WTC11 (cell line): Measurements from ENCODE around the gene CLASP1. TPM values are rescaled to one million over a fixed set of nuclear protein-coding genes. Genes with fewer than 3 reads are reported as not detected.

Experiments
- ATAC-seq: fragments of 200-7000 bp; cut with Tn5 transposase; 2 replicates; pipeline ENCODE4 v1.10.0; 2021; ENCODE audit warnings: mild to moderate bottlenecking, moderate library complexity
- CTCF ChIA-PET: fragments of 300-600 bp; sonication (Branson Sonifier 250); formaldehyde crosslinking; loops from one replicate; lab custom pipeline; 2021; ENCODE audit warnings: antibody characterized with exemption; lab: Charles Lee
- POLR2A ChIA-PET: fragments of 350-600 bp; sonication (Branson Sonifier 250); formaldehyde crosslinking; loops from one replicate; lab custom pipeline; 2021; ENCODE audit warnings: antibody characterized with exemption; lab: Charles Lee
- DNase-seq: peaks from one replicate; pipeline ENCODE4 v3.0.0; 2021; ENCODE audit warnings: low spot score
- H3K27ac Mint-ChIP-seq: 2 replicates; pipeline ENCODE4 v1.8.0; 2021; ENCODE audit warnings: mixed read lengths
- H3K27me3 Mint-ChIP-seq: 2 replicates; pipeline ENCODE4 v1.8.0; 2021; ENCODE audit warnings: low read depth, mild to moderate bottlenecking, moderate library complexity, mixed read lengths
- H3K36me3 Mint-ChIP-seq: 2 replicates; pipeline ENCODE4 v1.8.0; 2021; ENCODE audit warnings: mixed read lengths
- H3K4me1 Mint-ChIP-seq: 2 replicates; pipeline ENCODE4 v1.8.0; 2022; ENCODE audit warnings: mixed read lengths
- H3K4me3 Mint-ChIP-seq: 2 replicates; pipeline ENCODE4 v1.8.0; 2021; ENCODE audit warnings: mild to moderate bottlenecking, moderate library complexity, mixed read lengths
- H3K9me3 Mint-ChIP-seq: 2 replicates; pipeline ENCODE4 v1.8.0; 2021; ENCODE audit warnings: mixed read lengths
- ATF1 ChIP-seq: sonication (generic); formaldehyde crosslinking; IDR thresholded peaks from 2 replicates; pipeline ENCODE4 v1.8.1; 2023; ENCODE audit warnings: mild to moderate bottlenecking, moderate library complexity, missing genetic modification reagents
- ATF3 ChIP-seq: sonication (generic); formaldehyde crosslinking; conservative IDR thresholded peaks from 2 replicates; pipeline ENCODE4 v1.8.1; 2022; ENCODE audit warnings: mild to moderate bottlenecking, missing genetic modification reagents
- CDX4 ChIP-seq: fragments of 250-450 bp; sonication (Bioruptor Pico); IDR thresholded peaks from 2 replicates; pipeline ENCODE4 v1.9.0; 2021; ENCODE audit warnings: moderate library complexity, mild to moderate bottlenecking, inconsistent platforms, borderline replicate concordance
- ELF4 ChIP-seq: sonication (generic); formaldehyde crosslinking; IDR thresholded peaks from 2 replicates; pipeline ENCODE4 v1.8.1; 2022; ENCODE audit warnings: low read depth, mild to moderate bottlenecking, moderate library complexity, missing genetic modification reagents
- ERG ChIP-seq: fragments of 250-450 bp; sonication (Bioruptor Pico); IDR thresholded peaks from 2 replicates; pipeline ENCODE4 v1.8.0; 2021; ENCODE audit warnings: mild to moderate bottlenecking
- HMGA2 ChIP-seq: fragments of 250-450 bp; sonication (Bioruptor Pico); IDR thresholded peaks from 2 replicates; pipeline ENCODE4 v1.4.0; 2021; ENCODE audit warnings: mild to moderate bottlenecking, moderate library complexity
- JAZF1 ChIP-seq: fragments of 250-450 bp; sonication (Bioruptor Pico); IDR thresholded peaks from 2 replicates; pipeline ENCODE4 v1.9.0; 2021; ENCODE audit warnings: moderate library complexity, mild to moderate bottlenecking, inconsistent platforms
- JUN ChIP-seq: sonication (generic); formaldehyde crosslinking; IDR thresholded peaks from 2 replicates; pipeline ENCODE4 v1.8.0; 2023; ENCODE audit warnings: mild to moderate bottlenecking, missing genetic modification reagents
- NFYB ChIP-seq: sonication (generic); formaldehyde crosslinking; conservative IDR thresholded peaks from 2 replicates; pipeline ENCODE4 v1.8.0; 2022; ENCODE audit warnings: low read depth, missing genetic modification reagents
- SMAD3 ChIP-seq: sonication (generic); formaldehyde crosslinking; IDR thresholded peaks from 2 replicates; pipeline ENCODE4 v1.8.0; 2022; ENCODE audit warnings: missing genetic modification reagents, mild to moderate bottlenecking, borderline replicate concordance
- TEAD4 ChIP-seq: sonication (generic); formaldehyde crosslinking; IDR thresholded peaks from 2 replicates; pipeline ENCODE4 v1.8.0; 2022; ENCODE audit warnings: mild to moderate bottlenecking, missing genetic modification reagents
- ZBTB43 ChIP-seq: sonication (generic); formaldehyde crosslinking; IDR thresholded peaks from 2 replicates; pipeline ENCODE4 v1.8.1; 2023; ENCODE audit warnings: mild to moderate bottlenecking, missing genetic modification reagents
- total RNA-seq: library from RNA; stranded (reverse); gene quantifications from 3 replicates; pipeline ENCODE4 v1.2.3, GENCODE V29; 2021
- TF ChIP-seq, protein P1 (sequence below): sonication (generic); formaldehyde crosslinking; IDR thresholded peaks from 2 replicates; pipeline ENCODE4 v1.8.1; 2023; ENCODE audit warnings: mild to moderate bottlenecking, missing genetic modification reagents
- TF ChIP-seq, protein P2 (sequence below): fragments of 250-450 bp; sonication (Bioruptor Pico); IDR thresholded peaks from 2 replicates; pipeline ENCODE4 v1.9.0; 2021; ENCODE audit warnings: mild to moderate bottlenecking, borderline replicate concordance
- TF ChIP-seq, protein P3 (sequence below): sonication (generic); formaldehyde crosslinking; IDR thresholded peaks from 2 replicates; pipeline ENCODE4 v1.8.1; 2022; ENCODE audit warnings: missing genetic modification reagents, borderline replicate concordance
- TF ChIP-seq, protein P4 (sequence below): fragments of 250-450 bp; sonication (Bioruptor Pico); conservative IDR thresholded peaks from 2 replicates; pipeline ENCODE4 v1.9.0; 2021; ENCODE audit warnings: mild to moderate bottlenecking

The CLASP1 gene
- total RNA-seq, 1 experiment from 2014 or later = 50.0 TPM

- ChIA-PET CTCF (interaction anchor here (1.0 kb wide), 1 partner anchor 68 kb away, joined by 3 read pairs; no protein-coding TSS in a partner anchor), POLR2A (no interaction called here)
- H3K9me3 Mint-ChIP-seq = no peaks in the 10 kb centered on the region
- peaks cover 35% of the 10 kb centered on the region for H3K27me3 Mint-ChIP-seq
- peaks cover 20% of the 10 kb centered on the region for H3K4me1 Mint-ChIP-seq
- TF ChIP-seq ATF1 (CRISPR knock-in tag) = no peak
- no peak for TF ChIP-seq SMAD3 (CRISPR knock-in tag)
- no peak for TF ChIP-seq ELF4
- TF ChIP-seq HMGA2 = no peak
- TF ChIP-seq CDX4 = no peak
- TF ChIP-seq, protein P1, sequence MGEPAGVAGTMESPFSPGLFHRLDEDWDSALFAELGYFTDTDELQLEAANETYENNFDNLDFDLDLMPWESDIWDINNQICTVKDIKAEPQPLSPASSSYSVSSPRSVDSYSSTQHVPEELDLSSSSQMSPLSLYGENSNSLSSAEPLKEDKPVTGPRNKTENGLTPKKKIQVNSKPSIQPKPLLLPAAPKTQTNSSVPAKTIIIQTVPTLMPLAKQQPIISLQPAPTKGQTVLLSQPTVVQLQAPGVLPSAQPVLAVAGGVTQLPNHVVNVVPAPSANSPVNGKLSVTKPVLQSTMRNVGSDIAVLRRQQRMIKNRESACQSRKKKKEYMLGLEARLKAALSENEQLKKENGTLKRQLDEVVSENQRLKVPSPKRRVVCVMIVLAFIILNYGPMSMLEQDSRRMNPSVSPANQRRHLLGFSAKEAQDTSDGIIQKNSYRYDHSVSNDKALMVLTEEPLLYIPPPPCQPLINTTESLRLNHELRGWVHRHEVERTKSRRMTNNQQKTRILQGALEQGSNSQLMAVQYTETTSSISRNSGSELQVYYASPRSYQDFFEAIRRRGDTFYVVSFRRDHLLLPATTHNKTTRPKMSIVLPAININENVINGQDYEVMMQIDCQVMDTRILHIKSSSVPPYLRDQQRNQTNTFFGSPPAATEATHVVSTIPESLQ (CRISPR knock-in tag) = no peak
- TF ChIP-seq NFYB (CRISPR knock-in tag) = no peak
- TF ChIP-seq, protein P2, sequence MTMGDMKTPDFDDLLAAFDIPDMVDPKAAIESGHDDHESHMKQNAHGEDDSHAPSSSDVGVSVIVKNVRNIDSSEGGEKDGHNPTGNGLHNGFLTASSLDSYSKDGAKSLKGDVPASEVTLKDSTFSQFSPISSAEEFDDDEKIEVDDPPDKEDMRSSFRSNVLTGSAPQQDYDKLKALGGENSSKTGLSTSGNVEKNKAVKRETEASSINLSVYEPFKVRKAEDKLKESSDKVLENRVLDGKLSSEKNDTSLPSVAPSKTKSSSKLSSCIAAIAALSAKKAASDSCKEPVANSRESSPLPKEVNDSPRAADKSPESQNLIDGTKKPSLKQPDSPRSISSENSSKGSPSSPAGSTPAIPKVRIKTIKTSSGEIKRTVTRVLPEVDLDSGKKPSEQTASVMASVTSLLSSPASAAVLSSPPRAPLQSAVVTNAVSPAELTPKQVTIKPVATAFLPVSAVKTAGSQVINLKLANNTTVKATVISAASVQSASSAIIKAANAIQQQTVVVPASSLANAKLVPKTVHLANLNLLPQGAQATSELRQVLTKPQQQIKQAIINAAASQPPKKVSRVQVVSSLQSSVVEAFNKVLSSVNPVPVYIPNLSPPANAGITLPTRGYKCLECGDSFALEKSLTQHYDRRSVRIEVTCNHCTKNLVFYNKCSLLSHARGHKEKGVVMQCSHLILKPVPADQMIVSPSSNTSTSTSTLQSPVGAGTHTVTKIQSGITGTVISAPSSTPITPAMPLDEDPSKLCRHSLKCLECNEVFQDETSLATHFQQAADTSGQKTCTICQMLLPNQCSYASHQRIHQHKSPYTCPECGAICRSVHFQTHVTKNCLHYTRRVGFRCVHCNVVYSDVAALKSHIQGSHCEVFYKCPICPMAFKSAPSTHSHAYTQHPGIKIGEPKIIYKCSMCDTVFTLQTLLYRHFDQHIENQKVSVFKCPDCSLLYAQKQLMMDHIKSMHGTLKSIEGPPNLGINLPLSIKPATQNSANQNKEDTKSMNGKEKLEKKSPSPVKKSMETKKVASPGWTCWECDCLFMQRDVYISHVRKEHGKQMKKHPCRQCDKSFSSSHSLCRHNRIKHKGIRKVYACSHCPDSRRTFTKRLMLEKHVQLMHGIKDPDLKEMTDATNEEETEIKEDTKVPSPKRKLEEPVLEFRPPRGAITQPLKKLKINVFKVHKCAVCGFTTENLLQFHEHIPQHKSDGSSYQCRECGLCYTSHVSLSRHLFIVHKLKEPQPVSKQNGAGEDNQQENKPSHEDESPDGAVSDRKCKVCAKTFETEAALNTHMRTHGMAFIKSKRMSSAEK (CRISPR knock-in tag) = no peak
- TF ChIP-seq TEAD4 = no peak
- TF ChIP-seq ATF3 (CRISPR knock-in tag) = no peak
- no peak for TF ChIP-seq ERG (CRISPR knock-in tag)
- TF ChIP-seq, protein P3, sequence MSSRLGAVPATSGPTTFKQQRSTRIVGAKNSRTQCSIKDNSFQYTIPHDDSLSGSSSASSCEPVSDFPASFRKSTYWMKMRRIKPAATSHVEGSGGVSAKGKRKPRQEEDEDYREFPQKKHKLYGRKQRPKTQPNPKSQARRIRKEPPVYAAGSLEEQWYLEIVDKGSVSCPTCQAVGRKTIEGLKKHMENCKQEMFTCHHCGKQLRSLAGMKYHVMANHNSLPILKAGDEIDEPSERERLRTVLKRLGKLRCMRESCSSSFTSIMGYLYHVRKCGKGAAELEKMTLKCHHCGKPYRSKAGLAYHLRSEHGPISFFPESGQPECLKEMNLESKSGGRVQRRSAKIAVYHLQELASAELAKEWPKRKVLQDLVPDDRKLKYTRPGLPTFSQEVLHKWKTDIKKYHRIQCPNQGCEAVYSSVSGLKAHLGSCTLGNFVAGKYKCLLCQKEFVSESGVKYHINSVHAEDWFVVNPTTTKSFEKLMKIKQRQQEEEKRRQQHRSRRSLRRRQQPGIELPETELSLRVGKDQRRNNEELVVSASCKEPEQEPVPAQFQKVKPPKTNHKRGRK (CRISPR knock-in tag) = no peak
- no peak for TF ChIP-seq JUN
- TF ChIP-seq, protein P4, sequence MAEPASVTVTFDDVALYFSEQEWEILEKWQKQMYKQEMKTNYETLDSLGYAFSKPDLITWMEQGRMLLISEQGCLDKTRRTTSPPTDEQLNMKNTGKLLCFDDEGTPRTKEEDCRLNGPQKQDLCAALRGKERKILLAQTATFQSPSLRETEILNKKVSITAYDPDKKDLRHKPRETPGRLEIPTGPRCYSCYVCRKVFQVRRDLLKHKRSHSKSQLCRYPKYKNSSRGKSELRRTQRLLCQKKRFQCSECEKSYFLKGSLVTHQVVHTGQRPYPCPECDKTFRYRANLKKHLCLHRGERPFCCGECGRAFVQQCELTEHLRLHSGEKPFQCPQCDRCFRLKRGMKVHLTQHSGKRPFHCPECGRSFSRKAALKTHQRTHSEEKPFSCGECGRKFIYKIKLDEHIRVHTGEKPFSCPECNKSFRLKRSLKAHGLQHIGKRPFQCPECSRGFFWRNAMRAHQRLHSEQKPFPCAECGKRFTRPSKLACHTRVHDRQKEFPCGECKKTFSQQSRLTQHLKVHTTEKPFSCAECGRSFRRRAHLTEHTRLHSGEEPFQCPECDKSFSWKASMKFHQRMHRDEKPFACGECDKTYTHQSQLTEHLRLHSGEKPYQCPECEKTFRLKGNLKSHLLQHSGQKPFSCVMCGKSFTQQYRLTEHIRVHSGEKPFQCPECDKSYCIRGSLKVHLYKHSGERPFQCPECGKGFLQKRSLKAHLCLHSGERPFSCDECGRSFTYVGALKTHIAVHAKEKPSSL (CRISPR knock-in tag) = no peak
- no peak for TF ChIP-seq JAZF1
- no peak for TF ChIP-seq ZBTB43
- no peak overlapping the region for H3K27ac Mint-ChIP-seq
- ATAC-seq (no peak), DNase-seq (no peak)
- H3K4me3 Mint-ChIP-seq = no peak overlapping the region
- no peaks in the 10 kb centered on the region for H3K36me3 Mint-ChIP-seq
These were observed 361.3 kb downstream of the CLASP1 start for GRCh38 chr2:121287956-121288355.

Other genes with a start within 250 kb of the CLASP1 start
- gene RNU4ATAC, start 118.6 kb downstream of the CLASP1 start, total RNA-seq = not detected in 3 replicates
- 72.4 to 91.3 TPM (median 74.5 TPM) in 3 replicates for gene NIFK, start 87.4 kb upstream of the CLASP1 start, total RNA-seq
- gene TSN, start 106.2 kb upstream of the CLASP1 start, total RNA-seq = 68.5 to 87.3 TPM (median 77.1 TPM) in 3 replicates